Raji (cell line): ENCODE measurements around the gene ATF7.

ENCODE experiments used
- POLR2A ChIP-seq: IDR thresholded peaks from 2 replicates; pipeline ENCODE4 v1.6.1; 2011; ENCODE audit warnings: low read depth, low read length, control low read depth; ENCODE audit not compliant: insufficient read depth

Gene ATF7

GRCh38 chr12:53589915-53590314 lies 36.3 kb downstream of the ATF7 start:
- TF ChIP-seq POLR2A, result no peak

GRCh38 chr12:53589423-53589822 lies 36.8 kb downstream of the ATF7 start:
- TF ChIP-seq POLR2A, result no peak

GRCh38 chr12:53588123-53588522 lies 38.1 kb downstream of the ATF7 start:
- TF ChIP-seq POLR2A, result no peak

GRCh38 chr12:53586745-53587144 lies 39.4 kb downstream of the ATF7 start:
- no peak for TF ChIP-seq POLR2A

- TF ChIP-seq POLR2A, result no peak
These were observed 40.6 kb downstream of the ATF7 start for GRCh38 chr12:53585448-53586125.

- no peak for TF ChIP-seq POLR2A
These were observed 46.6 kb downstream of the ATF7 start for GRCh38 chr12:53579545-53579955.

- TF ChIP-seq POLR2A, result no peak
These were observed 47.4 kb downstream of the ATF7 start for GRCh38 chr12:53578783-53579182.

- no peak for TF ChIP-seq POLR2A
These were observed 48.2 kb downstream of the ATF7 start for GRCh38 chr12:53577941-53578352.

- no peak for TF ChIP-seq POLR2A
These were observed 50.5 kb downstream of the ATF7 start for GRCh38 chr12:53575502-53576249.

- TF ChIP-seq POLR2A, result no peak
These were observed 53.9 kb downstream of the ATF7 start for GRCh38 chr12:53572134-53572758.

GRCh38 chr12:53571295-53571694 lies 54.9 kb downstream of the ATF7 start:
- TF ChIP-seq POLR2A, result no peak

GRCh38 chr12:53568809-53569557 lies 57.2 kb downstream of the ATF7 start:
- TF ChIP-seq POLR2A, result no peak

- TF ChIP-seq POLR2A, result no peak
These were observed 58.0 kb downstream of the ATF7 start for GRCh38 chr12:53567961-53568808.

GRCh38 chr12:53564941-53565340 lies 61.2 kb downstream of the ATF7 start:
- no peak for TF ChIP-seq POLR2A
